Measurements from ENCODE around the gene PPP2R5C.

- TF ChIP-seq CTCF (IDR thresholded peaks at IDR 0.05; ENCODE audit: borderline replicate concordance, extremely low read depth, low read length, poor library complexity, severe bottlenecking) (no peak), EZH2 (IDR thresholded peaks at IDR 0.05; ENCODE audit: borderline replicate concordance, low read depth, low read length, severe bottlenecking) (no peak)
These were observed 92.9 kb downstream of the PPP2R5C start for GRCh38 chr14:101854366-101854765.

Measured in DND-41 (cell line).